ENCODE measurements around the gene TCF4.

Gene TCF4

GRCh38 chr18:55296778-55297177, 291.2 kb downstream of the TCF4 start:
- DNase-seq (ENCODE audit: low read depth), result no peak
- no peak overlapping the region for H3K4me3 ChIP-seq (ENCODE audit: low read depth, low read length)
- TF ChIP-seq CTCF (IDR thresholded peaks at IDR 0.05; ENCODE audit: control insufficient read depth, extremely low read depth, insufficient read depth), result no peak

DNA sequence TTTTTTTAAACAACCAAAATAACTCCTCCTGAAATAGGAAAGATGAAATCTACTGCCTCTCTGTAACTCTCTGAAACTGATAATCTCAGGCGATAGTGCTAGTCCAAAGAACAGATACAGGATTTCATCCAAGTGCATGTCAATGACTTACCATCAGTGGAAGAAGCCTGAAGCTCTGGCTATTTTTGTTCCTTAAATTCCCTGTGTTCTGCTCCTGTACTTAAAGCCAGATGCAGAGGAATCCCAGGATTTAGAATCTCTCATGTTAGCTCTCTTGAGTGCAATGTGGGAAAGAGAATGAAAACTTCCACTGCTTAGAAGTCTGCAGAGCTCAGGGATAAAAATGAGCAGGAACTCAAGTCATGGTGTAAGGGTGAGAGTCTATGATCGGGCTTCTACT, 291.9 kb downstream of the TCF4 start:
- DNase-seq (ENCODE audit: low read depth), result no peak
- TF ChIP-seq CTCF (IDR thresholded peaks at IDR 0.05; ENCODE audit: control insufficient read depth, extremely low read depth, insufficient read depth), result no peak
- H3K4me3 ChIP-seq (ENCODE audit: low read depth, low read length), result no peak overlapping the region

DNA sequence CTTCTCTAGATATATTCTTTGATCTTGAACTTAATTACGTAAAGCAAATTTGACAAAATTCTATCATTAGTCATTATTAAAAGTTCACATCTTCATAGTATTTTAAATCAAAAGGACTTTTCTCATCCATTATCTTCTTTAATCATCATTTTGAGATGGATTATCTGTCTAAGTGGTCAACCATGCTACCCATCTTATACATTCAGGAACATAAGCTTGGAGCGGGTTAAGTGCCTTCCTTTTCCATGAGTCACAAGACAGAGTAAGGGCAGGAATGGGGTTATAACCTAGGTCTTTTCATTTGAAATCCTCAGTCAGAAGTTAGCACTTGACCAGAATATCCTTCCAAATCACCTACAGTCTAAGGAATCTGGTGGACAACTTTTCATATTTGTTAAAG, 297.1 kb downstream of the TCF4 start:
- no peak for DNase-seq (ENCODE audit: low read depth)
- no peak for TF ChIP-seq CTCF (IDR thresholded peaks at IDR 0.05; ENCODE audit: control insufficient read depth, extremely low read depth, insufficient read depth)

GRCh38 chr18:55289775-55290174, 298.2 kb downstream of the TCF4 start:
- no peak for TF ChIP-seq CTCF (IDR thresholded peaks at IDR 0.05; ENCODE audit: control insufficient read depth, extremely low read depth, insufficient read depth)

More for the DNA sequence above, 297.1 kb downstream of the TCF4 start:
- H3K4me3 ChIP-seq (ENCODE audit: low read depth, low read length), result no peak overlapping the region

GRCh38 chr18:55289048-55289447, 298.9 kb downstream of the TCF4 start:
- no peak overlapping the region for H3K4me3 ChIP-seq (ENCODE audit: low read depth, low read length)
- no peak for TF ChIP-seq CTCF (IDR thresholded peaks at IDR 0.05; ENCODE audit: control insufficient read depth, extremely low read depth, insufficient read depth)
- DNase-seq (ENCODE audit: low read depth), result no peak

More at GRCh38 chr18:55289775-55290174, 298.2 kb downstream of the TCF4 start:
- no peak for DNase-seq (ENCODE audit: low read depth)
- no peak overlapping the region for H3K4me3 ChIP-seq (ENCODE audit: low read depth, low read length)

- no peak for TF ChIP-seq CTCF (IDR thresholded peaks at IDR 0.05; ENCODE audit: control insufficient read depth, extremely low read depth, insufficient read depth)
- H3K4me3 ChIP-seq (ENCODE audit: low read depth, low read length), result no peak overlapping the region
- no peak for DNase-seq (ENCODE audit: low read depth)
These were observed 299.8 kb downstream of the TCF4 start for GRCh38 chr18:55287935-55288868.
